Left forelimb (tissue), 1 donor: ENCODE data around the gene GPR65.

Source experiments
- DNase-seq: peaks from one replicate; pipeline ENCODE4 v3.0.0-alpha.2; 2018; ENCODE audit warnings: low spot score

GPR65 gene

GRCh38 chr14:88040146-88040545, 35.2 kb downstream of the GPR65 start:
- no peak for DNase-seq

- DNase-seq, result no peak
Measured at GRCh38 chr14:88043529-88044443, 38.9 kb downstream of the GPR65 start.

GRCh38 chr14:88044444-88044758, 39.5 kb downstream of the GPR65 start:
- no peak for DNase-seq

- DNase-seq, result no peak
Measured at GRCh38 chr14:88044776-88045446, 40.0 kb downstream of the GPR65 start.

- DNase-seq, result no peak
Measured at GRCh38 chr14:88045705-88046104, 40.8 kb downstream of the GPR65 start.

GRCh38 chr14:88048351-88048750, 43.4 kb downstream of the GPR65 start:
- DNase-seq, result no peak

GRCh38 chr14:88049266-88049665, 44.3 kb downstream of the GPR65 start:
- no peak for DNase-seq

GRCh38 chr14:88049936-88050335, 45.0 kb downstream of the GPR65 start:
- no peak for DNase-seq

- DNase-seq, result no peak
Measured at GRCh38 chr14:88060576-88060975, 55.6 kb downstream of the GPR65 start.

- DNase-seq, result no peak
Measured at GRCh38 chr14:88063811-88064210, 58.9 kb downstream of the GPR65 start.
